ENCODE data around the gene ATXN2L.
"Not testable (repeated sequence)": the region's sequence is repeated elsewhere in the genome, so short reads cannot be mapped to it uniquely, and the experiment has no call there.

The ATXN2L gene

DNA sequence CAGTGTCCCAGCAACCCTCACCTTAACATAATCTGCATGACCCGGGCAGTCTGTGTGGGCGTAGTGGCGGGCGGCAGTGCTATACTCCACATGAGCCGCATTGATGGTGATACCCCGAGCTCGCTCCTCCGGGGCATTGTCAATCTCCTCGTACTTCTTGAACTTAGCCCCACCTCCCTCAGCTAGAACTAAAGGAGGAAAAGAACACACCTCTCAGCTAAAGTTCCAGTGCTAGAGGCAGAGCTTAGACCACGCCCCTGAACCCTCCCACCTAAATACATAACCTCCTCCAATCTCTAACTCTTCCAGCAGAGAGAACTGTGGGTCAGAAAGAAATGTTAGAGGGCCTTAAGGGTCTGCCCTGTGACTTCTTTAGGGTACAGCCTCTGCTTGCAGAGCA is 22.5 kb downstream of the ATXN2L start:
- peaks cover 59% of the 10 kb centered on the region for H3K36me3 Mint-ChIP-seq (ENCODE audit: low read depth)
- peak overlapping the region; percentile 96 for H3K4me3 Mint-ChIP-seq
- peaks cover 30% of the 10 kb centered on the region for H3K4me1 Mint-ChIP-seq (ENCODE audit: low read depth)
- no peaks in the 10 kb centered on the region for H3K9me3 Mint-ChIP-seq
- peak overlapping the region; percentile 96 for H3K27ac Mint-ChIP-seq
- intact Hi-C loops (cut with micrococcal nuclease), result no loop called here
- H3K27me3 Mint-ChIP-seq, result no peaks in the 10 kb centered on the region

GRCh38 chr16:28845761-28846079 is 22.9 kb downstream of the ATXN2L start:
- Mint-ChIP-seq H3K27me3 (no peaks in the 10 kb centered on the region), H3K4me1 (ENCODE audit: low read depth) (peaks cover 30% of the 10 kb centered on the region), H3K36me3 (ENCODE audit: low read depth) (peaks cover 59% of the 10 kb centered on the region), H3K9me3 (no peaks in the 10 kb centered on the region), H3K27ac (peak overlapping the region; percentile 96), H3K4me3 (peak overlapping the region; percentile 96)
- intact Hi-C loops (cut with micrococcal nuclease), result loop anchor here (1.0 kb wide), 3 partner anchors 18 to 105 kb away; partner anchors contain the start of genes NFATC2IP and SH2B1

- Mint-ChIP-seq H3K4me1 (ENCODE audit: low read depth) (peaks cover 30% of the 10 kb centered on the region), H3K9me3 (no peaks in the 10 kb centered on the region), H3K27ac (peak within 1 kb of the TSS; percentile 96), H3K4me3 (peak within 1 kb of the TSS; percentile 96), H3K27me3 (no peaks in the 10 kb centered on the region), H3K36me3 (ENCODE audit: low read depth) (peaks cover 56% of the 10 kb centered on the region)
- intact Hi-C loops (cut with micrococcal nuclease), result loop anchor here (1.0 kb wide), 3 partner anchors 17 to 104 kb away; partner anchors contain the start of genes NFATC2IP and SH2B1
Measured at GRCh38 chr16:28846080-28846932, 23.5 kb downstream of the ATXN2L start, which contains the start of gene TUFM. TUFM (minus strand) TSS chr16:28846348; CDS start chr16:28846269, 79 bp downstream.

- peaks cover 50% of the 10 kb centered on the region for H3K36me3 Mint-ChIP-seq (ENCODE audit: low read depth)
- peaks cover 30% of the 10 kb centered on the region for H3K4me1 Mint-ChIP-seq (ENCODE audit: low read depth)
- intact Hi-C loops (cut with micrococcal nuclease), result loop anchor here (1.0 kb wide), 3 partner anchors 16 to 103 kb away; partner anchors contain the start of genes NFATC2IP and SH2B1
- H3K27ac Mint-ChIP-seq, result peak overlapping the region; percentile 96
- H3K4me3 Mint-ChIP-seq, result peak overlapping the region; percentile 96
- no peaks in the 10 kb centered on the region for H3K27me3 Mint-ChIP-seq
- no peaks in the 10 kb centered on the region for H3K9me3 Mint-ChIP-seq
Measured at GRCh38 chr16:28846933-28847273, 24.1 kb downstream of the ATXN2L start.

DNA sequence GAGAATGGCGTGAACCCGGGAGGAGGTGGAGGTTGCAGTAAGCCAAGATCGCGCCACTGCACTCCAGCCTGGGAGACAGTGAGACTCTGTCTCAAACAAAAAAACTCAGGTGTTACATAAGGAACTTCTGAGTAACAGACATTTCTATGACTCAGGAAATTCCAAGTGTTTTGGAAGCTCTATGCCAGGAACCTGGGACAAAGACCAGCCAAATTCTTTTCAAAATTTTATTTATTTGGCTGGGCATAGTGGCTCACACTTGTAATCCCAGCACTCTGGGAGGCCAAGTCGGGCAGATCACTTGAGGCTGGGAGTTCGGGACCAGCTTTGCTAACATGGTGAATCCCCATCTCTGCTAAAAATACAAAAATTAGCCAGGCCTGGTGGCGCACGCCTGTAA is 35.6 kb downstream of the ATXN2L start:
- Mint-ChIP-seq H3K9me3 (no peaks in the 10 kb centered on the region), H3K36me3 (ENCODE audit: low read depth) (peaks cover 6% of the 10 kb centered on the region), H3K27ac (no peak overlapping the region), H3K4me1 (ENCODE audit: low read depth) (no peaks in the 10 kb centered on the region), H3K4me3 (no peak overlapping the region), H3K27me3 (no peaks in the 10 kb centered on the region)
- intact Hi-C loops (cut with micrococcal nuclease), result no loop called here

DNA sequence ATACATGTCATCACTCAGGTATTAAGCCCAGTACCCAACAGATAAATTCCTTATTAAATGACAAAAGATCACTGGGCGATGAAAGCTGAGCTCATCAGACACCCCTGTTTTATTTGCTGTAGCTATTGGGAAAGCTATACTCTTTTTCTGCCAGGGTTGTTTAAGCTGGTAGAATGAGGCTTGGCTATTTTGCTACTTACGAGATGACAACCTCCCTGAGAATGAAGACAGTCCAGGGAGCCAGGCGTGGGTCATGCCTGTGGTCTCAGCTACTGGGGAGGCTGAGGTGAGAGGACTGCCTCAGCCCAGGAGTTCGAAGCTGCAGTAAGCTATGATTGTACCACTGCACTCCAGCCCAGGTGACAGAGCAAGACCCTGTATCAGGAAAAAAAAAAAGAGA is 36.5 kb downstream of the ATXN2L start:
- Mint-ChIP-seq H3K36me3 (ENCODE audit: low read depth) (peaks cover 15% of the 10 kb centered on the region), H3K4me1 (ENCODE audit: low read depth) (peaks cover 4% of the 10 kb centered on the region), H3K27me3 (no peaks in the 10 kb centered on the region), H3K27ac (no peak overlapping the region), H3K4me3 (no peak overlapping the region), H3K9me3 (no peaks in the 10 kb centered on the region)
- intact Hi-C loops (cut with micrococcal nuclease), result no loop called here

GRCh38 chr16:28863929-28864793 is 41.4 kb downstream of the ATXN2L start:
- H3K9me3 Mint-ChIP-seq, result no peaks in the 10 kb centered on the region
- H3K36me3 Mint-ChIP-seq (ENCODE audit: low read depth), result peaks cover 53% of the 10 kb centered on the region
- H3K27ac Mint-ChIP-seq, result peak overlapping the region; percentile 96
- no peaks in the 10 kb centered on the region for H3K27me3 Mint-ChIP-seq
- H3K4me1 Mint-ChIP-seq (ENCODE audit: low read depth), result peaks cover 26% of the 10 kb centered on the region
- intact Hi-C loops (cut with micrococcal nuclease), result loop anchor here (1.0 to 10.0 kb wide), 2 partner anchors 18 to 61 kb away; partner anchors contain the start of genes RABEP2 and TUFM
- H3K4me3 Mint-ChIP-seq, result peak overlapping the region; percentile 89

- Mint-ChIP-seq H3K9me3 (no peaks in the 10 kb centered on the region), H3K4me1 (ENCODE audit: low read depth) (peaks cover 26% of the 10 kb centered on the region), H3K27ac (peak overlapping the region; percentile 41), H3K4me3 (peak overlapping the region; percentile 89), H3K27me3 (no peaks in the 10 kb centered on the region), H3K36me3 (ENCODE audit: low read depth) (peaks cover 63% of the 10 kb centered on the region)
- intact Hi-C loops (cut with micrococcal nuclease), result loop anchor here (10.0 kb wide), 1 partner anchor 60 kb away; the partner anchor contains the start of gene RABEP2
Measured at GRCh38 chr16:28865001-28865688, 42.3 kb downstream of the ATXN2L start.

- intact Hi-C loops (cut with micrococcal nuclease), result loop anchor here (10.0 kb wide), 1 partner anchor 59 kb away; the partner anchor contains the start of gene RABEP2
- Mint-ChIP-seq H3K4me3 (no peak overlapping the region), H3K36me3 (ENCODE audit: low read depth) (peaks cover 70% of the 10 kb centered on the region), H3K27me3 (no peaks in the 10 kb centered on the region), H3K9me3 (no peaks in the 10 kb centered on the region), H3K27ac (peak overlapping the region; percentile 41), H3K4me1 (ENCODE audit: low read depth) (peaks cover 26% of the 10 kb centered on the region)
Measured at GRCh38 chr16:28865722-28866453, 43.1 kb downstream of the ATXN2L start.

DNA sequence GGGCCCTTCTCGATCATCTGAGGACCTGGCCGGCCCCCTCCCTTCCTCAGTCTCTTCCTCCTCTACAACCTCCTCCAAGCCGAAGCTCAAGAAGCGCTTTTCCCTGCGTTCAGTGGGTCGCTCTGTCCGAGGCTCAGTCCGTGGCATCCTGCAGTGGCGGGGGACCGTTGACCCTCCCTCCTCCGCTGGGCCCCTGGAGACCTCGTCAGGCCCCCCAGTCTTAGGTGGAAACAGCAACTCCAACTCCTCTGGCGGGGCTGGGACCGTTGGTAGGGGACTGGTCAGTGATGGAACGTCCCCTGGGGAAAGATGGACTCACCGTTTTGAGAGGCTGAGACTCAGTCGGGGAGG is 43.6 kb downstream of the ATXN2L start:
- Mint-ChIP-seq H3K4me1 (ENCODE audit: low read depth) (peaks cover 26% of the 10 kb centered on the region), H3K27me3 (no peaks in the 10 kb centered on the region), H3K36me3 (ENCODE audit: low read depth) (peaks cover 75% of the 10 kb centered on the region), H3K27ac (no peak overlapping the region), H3K4me3 (no peak overlapping the region), H3K9me3 (no peaks in the 10 kb centered on the region)
- intact Hi-C loops (cut with micrococcal nuclease), result loop anchor here (10.0 kb wide), 1 partner anchor 58 kb away; the partner anchor contains the start of gene RABEP2

DNA sequence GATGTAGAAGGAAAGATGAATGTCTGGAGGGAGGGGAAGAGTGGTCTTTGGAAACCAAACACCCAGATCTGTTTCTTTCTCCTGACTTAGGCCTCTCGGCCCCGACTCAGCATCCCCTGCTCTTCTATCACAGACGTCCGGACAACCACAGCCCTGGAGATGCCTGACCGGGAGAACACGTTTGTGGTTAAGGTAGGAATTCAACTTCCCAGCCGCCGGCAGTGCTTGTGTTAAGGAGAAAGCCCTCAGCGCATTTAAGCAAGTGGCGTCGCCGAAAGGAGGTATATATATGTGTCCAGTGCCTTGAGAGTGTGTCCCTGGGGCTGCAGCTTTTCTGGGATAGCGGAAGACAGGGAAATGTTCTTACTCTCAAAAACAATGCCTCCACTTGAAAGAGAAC is 44.4 kb downstream of the ATXN2L start:
- H3K36me3 Mint-ChIP-seq (ENCODE audit: low read depth), result peaks cover 84% of the 10 kb centered on the region

GRCh38 chr16:28867646-28868045 is 44.8 kb downstream of the ATXN2L start:
- Mint-ChIP-seq H3K4me1 (ENCODE audit: low read depth) (peaks cover 26% of the 10 kb centered on the region), H3K36me3 (ENCODE audit: low read depth) (peaks cover 88% of the 10 kb centered on the region)
- intact Hi-C loops (cut with micrococcal nuclease), result loop anchor here (10.0 kb wide), 1 partner anchor 57 kb away; the partner anchor contains the start of gene RABEP2
- not testable (repeated sequence) for H3K27me3 Mint-ChIP-seq, H3K27ac Mint-ChIP-seq, H3K4me3 Mint-ChIP-seq, H3K9me3 Mint-ChIP-seq

More for the DNA sequence above, 44.4 kb downstream of the ATXN2L start:
- Mint-ChIP-seq H3K9me3 (no peaks in the 10 kb centered on the region), H3K4me3 (no peak overlapping the region), H3K27me3 (no peaks in the 10 kb centered on the region), H3K4me1 (ENCODE audit: low read depth) (peaks cover 26% of the 10 kb centered on the region), H3K27ac (no peak overlapping the region)
- intact Hi-C loops (cut with micrococcal nuclease), result loop anchor here (10.0 kb wide), 1 partner anchor 58 kb away; the partner anchor contains the start of gene RABEP2

- Mint-ChIP-seq H3K27ac (no peak overlapping the region), H3K36me3 (ENCODE audit: low read depth) (peaks cover 90% of the 10 kb centered on the region)
- intact Hi-C loops (cut with micrococcal nuclease), result loop anchor here (10.0 kb wide), 1 partner anchor 56 kb away; the partner anchor contains the start of gene RABEP2
Measured at GRCh38 chr16:28869201-28869600, 46.4 kb downstream of the ATXN2L start.

More at GRCh38 chr16:28869201-28869600, 46.4 kb downstream of the ATXN2L start:
- Mint-ChIP-seq H3K27me3 (no peaks in the 10 kb centered on the region), H3K4me1 (ENCODE audit: low read depth) (peaks cover 23% of the 10 kb centered on the region), H3K9me3 (no peaks in the 10 kb centered on the region), H3K4me3 (no peak overlapping the region)
